ENCODE measurements around the gene MAZ. TPM values are rescaled to one million over a fixed set of nuclear protein-coding genes. Genes with fewer than 3 reads are reported as not detected.

The MAZ gene
- total and polyA plus RNA-seq, 2 of the 13 experiments (the other 11 are each of a cell fraction or from before 2014, with no cell fraction given): 203 to 277 TPM

- TF ChIP-seq ATAD3A (CRISPR knock-in tag; IDR thresholded peaks at IDR 0.05) (no peak), MAZ (IDR thresholded peaks at IDR 0.05; ENCODE audit: borderline replicate concordance, low read depth, low read length) (no peak), MAZ (CRISPR knock-in tag; IDR thresholded peaks at IDR 0.05; ENCODE audit: low read depth) (peak; percentile 60; the same call in 1 of the 2 replicates), REST (IDR thresholded peaks at IDR 0.05; ENCODE audit: borderline replicate concordance in 1 of 2, low read depth in 1 of 2, low read length in 2 of 2) (0 out of 4 replicates have a peak, but pooled peaks of 1 of the 2 experiments have one; percentile 14), ZNF629 (CRISPR knock-in tag; conservative IDR thresholded peaks at IDR 0.05) (peak; percentile 79), ZNF878 (CRISPR knock-in tag; IDR thresholded peaks at IDR 0.05) (peak; percentile 85; the same call in 1 of the 2 replicates), NFYC (CRISPR knock-in tag; IDR thresholded peaks at IDR 0.05) (no peak), MLXIP (CRISPR knock-in tag; IDR thresholded peaks at IDR 0.05; ENCODE audit: borderline replicate concordance) (no peak), SP4 (CRISPR knock-in tag; IDR thresholded peaks at IDR 0.05) (no peak), CTCF (CRISPR knock-in tag; IDR thresholded peaks at IDR 0.05) (peak; percentile 50), SP2 (CRISPR knock-in tag; IDR thresholded peaks at IDR 0.05) (no peak), ZNF362 (CRISPR knock-in tag; IDR thresholded peaks at IDR 0.05; ENCODE audit: borderline replicate concordance) (peak; percentile 89), ZNF598 (CRISPR knock-in tag; IDR thresholded peaks at IDR 0.05; ENCODE audit: borderline replicate concordance) (peak; percentile 98; the same call in 1 of the 2 replicates), HIVEP1 (CRISPR knock-in tag; IDR thresholded peaks at IDR 0.05) (peak; percentile 75), KDM6A (CRISPR knock-in tag; IDR thresholded peaks at IDR 0.05; ENCODE audit: low read depth) (peak; percentile 66; the same call in 1 of the 2 replicates), CBX5 (CRISPR knock-in tag; IDR thresholded peaks at IDR 0.05; ENCODE audit: borderline replicate concordance) (peak; percentile 75; the same call in 1 of the 2 replicates), ELF4 (CRISPR knock-in tag; IDR thresholded peaks at IDR 0.05; ENCODE audit: borderline replicate concordance) (no peak), NKX3-1 (CRISPR knock-in tag; IDR thresholded peaks at IDR 0.05) (no peak), ZNF501 (CRISPR knock-in tag; IDR thresholded peaks at IDR 0.05) (peak; percentile 94)
These were observed 40.9 kb upstream of the MAZ start (continued) for GRCh38 chr16:29765167-29766032.

Data from HepG2 (cell line).